Stimulated activated naive B cell treated with anti-CD40 and anti-IgM and Interleukin-4, amounts not matched to agents 10 μg/mL and 1 μg/mL and 100 μg/mL, for 72 hours (primary cell): ENCODE data around the gene SLC22A15.
A peak's percentile ranks its signal among the peaks of the same experiment; 100 is the strongest.
"Not testable (repeated sequence)": the region's sequence is repeated elsewhere in the genome, so short reads cannot be mapped to it uniquely, and the experiment has no call there.

Source experiments
- ATAC-seq, 2 donors: fragments of 150-1000 bp; cut with Tn5 transposase; replicated peaks; 2 replicates each; pipeline ENCODE4 v1.10.0; 2021; ENCODE audit warnings: moderate library complexity in 1 of 2
- DNase-seq: peaks from one replicate; pipeline ENCODE4 v3.0.0; 2021
- H3K27ac Mint-ChIP-seq: one replicate; pipeline ENCODE4 v1.8.0; 2022; ENCODE audit warnings: mild to moderate bottlenecking, mixed read lengths
- H3K27me3 Mint-ChIP-seq, 2 donors: one replicate each; pipeline ENCODE4 v1.8.0; 2022; ENCODE audit warnings: mixed read lengths in 2 of 2
- H3K36me3 Mint-ChIP-seq, 2 donors: one replicate each; pipeline ENCODE4 v1.8.0; 2022; ENCODE audit warnings: mixed read lengths in 2 of 2, mild to moderate bottlenecking in 1 of 2
- H3K4me1 Mint-ChIP-seq, 2 donors: one replicate each; pipeline ENCODE4 v1.8.0; 2022; ENCODE audit warnings: mixed read lengths in 2 of 2, mild to moderate bottlenecking in 1 of 2
- H3K4me3 Mint-ChIP-seq, 2 donors: one replicate each; pipeline ENCODE4 v1.8.0; 2022; ENCODE audit warnings: mild to moderate bottlenecking in 2 of 2, mixed read lengths in 2 of 2, moderate library complexity in 1 of 2
- H3K9me3 Mint-ChIP-seq, 2 donors: one replicate each; pipeline ENCODE4 v1.8.0; 2022; ENCODE audit warnings: mixed read lengths in 2 of 2, mild to moderate bottlenecking in 1 of 2

Gene SLC22A15

DNA sequence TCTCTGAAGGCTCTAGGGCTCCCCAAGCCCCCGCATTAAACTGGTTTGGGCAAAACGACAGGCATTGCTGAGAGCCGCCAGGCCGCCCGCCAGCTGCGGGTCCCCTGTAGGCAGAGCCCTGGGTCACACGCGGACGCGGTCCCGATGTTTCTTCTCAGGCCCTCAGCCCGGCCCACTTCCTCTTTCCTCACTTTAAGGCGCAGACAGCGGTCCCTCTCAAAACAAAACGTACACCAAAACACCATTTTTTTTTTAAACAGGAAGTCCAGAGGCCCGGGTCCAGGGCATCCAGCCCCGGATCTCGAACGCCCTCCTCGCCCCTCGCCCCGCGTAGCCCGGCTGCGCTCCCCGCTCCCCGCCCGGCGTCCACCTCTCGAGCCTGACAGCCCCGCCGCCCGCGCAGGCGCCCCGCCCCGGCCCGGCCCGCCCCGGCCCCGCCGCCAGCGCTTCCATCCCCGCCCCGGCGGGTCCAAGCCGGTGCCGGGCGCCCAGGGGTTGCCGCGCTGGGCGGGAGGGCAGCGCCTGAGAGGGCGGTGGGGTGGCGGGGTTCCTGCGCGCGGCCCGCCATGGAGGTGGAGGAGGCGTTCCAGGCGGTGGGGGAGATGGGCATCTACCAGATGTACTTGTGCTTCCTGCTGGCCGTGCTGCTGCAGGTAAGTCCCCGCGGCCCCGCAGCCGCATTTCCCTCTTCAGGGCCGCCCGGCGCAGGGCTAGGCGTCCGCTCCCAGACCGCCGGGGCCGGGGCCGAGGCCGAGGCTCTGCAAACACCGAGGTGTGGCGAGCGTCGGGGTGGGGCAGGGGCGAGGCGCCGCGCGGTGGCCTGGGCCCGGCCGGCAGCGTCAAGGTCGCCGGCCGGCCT is at the start of gene SLC22A15:
Gene SLC22A15 (plus strand): TSS at position 452 of the 859 bp plus-strand sequence. CDS start 115 bp downstream, at position 567.
- DNase-seq (peak; percentile 72), ATAC-seq (peak; percentile 94 to 96)
- H3K27me3 Mint-ChIP-seq: peaks cover 29 to 38% of the 10 kb centered on the region in 2 donors
- H3K4me3 Mint-ChIP-seq: peak within 1 kb of the TSS; percentile 91 to 94
- peaks cover 4 to 10% of the 10 kb centered on the region in 2 donors for H3K4me1 Mint-ChIP-seq
- no peaks in the 10 kb centered on the region for H3K36me3 Mint-ChIP-seq
- H3K9me3 Mint-ChIP-seq: no peaks in the 10 kb centered on the region
- peak within 1 kb of the TSS; percentile 93 for H3K27ac Mint-ChIP-seq

DNA sequence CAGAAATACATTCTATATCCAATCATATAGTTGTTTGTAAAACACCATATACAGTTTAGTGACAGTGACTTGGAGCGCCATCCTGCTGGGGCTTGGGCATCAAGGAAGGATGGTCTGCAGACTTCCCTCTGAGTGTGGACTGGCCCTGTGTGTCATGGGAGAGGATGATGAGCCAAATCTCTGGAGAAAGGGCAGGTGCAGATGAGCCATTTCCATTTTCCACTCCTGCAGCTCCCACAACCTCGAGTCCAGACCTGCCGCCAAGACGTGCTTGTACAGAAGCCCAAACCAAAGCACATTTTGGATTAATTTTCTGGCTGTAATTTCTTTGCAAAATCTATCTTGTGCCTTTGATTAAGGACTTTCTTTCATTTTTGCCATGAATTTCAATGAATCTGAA is 48.3 kb upstream of the SLC22A15 start:
- Mint-ChIP-seq H3K4me3 (no peak overlapping the region), H3K4me1 (peaks cover 11 to 24% of the 10 kb centered on the region in 2 donors), H3K36me3 (no peaks in the 10 kb centered on the region), H3K27me3 (no peaks in the 10 kb centered on the region), H3K9me3 (no peaks in the 10 kb centered on the region), H3K27ac (no peak overlapping the region)
- ATAC-seq: no peak
- DNase-seq: no peak

GRCh38 chr1:115929881-115930280 is 46.4 kb upstream of the SLC22A15 start:
- DNase-seq: no peak
- Mint-ChIP-seq H3K36me3 (no peaks in the 10 kb centered on the region), H3K9me3 (no peaks in the 10 kb centered on the region), H3K27me3 (no peaks in the 10 kb centered on the region), H3K4me1 (peaks cover under 1 to 6% of the 10 kb centered on the region in 2 donors), H3K4me3 (no peak overlapping the region), H3K27ac (no peak overlapping the region)
- no peak for ATAC-seq

- Mint-ChIP-seq H3K27ac (no peak overlapping the region), H3K4me3 (no peak overlapping the region), H3K36me3 (no peaks in the 10 kb centered on the region), H3K27me3 (peaks cover 0 to 6% of the 10 kb centered on the region in 2 donors), H3K9me3 (no peaks in the 10 kb centered on the region), H3K4me1 (no peaks in the 10 kb centered on the region)
- DNase-seq: no peak
- ATAC-seq: no peak
Observed at GRCh38 chr1:115933625-115934024, 42.7 kb upstream of the SLC22A15 start.

GRCh38 chr1:115939455-115939854 is 36.9 kb upstream of the SLC22A15 start:
- Mint-ChIP-seq H3K27me3 (peaks cover 0 to 10% of the 10 kb centered on the region in 2 donors), H3K27ac (no peak overlapping the region), H3K36me3 (no peaks in the 10 kb centered on the region), H3K4me3 (no peak overlapping the region), H3K4me1 (no peaks in the 10 kb centered on the region), H3K9me3 (peaks cover 0 to 4% of the 10 kb centered on the region in 2 donors)
- ATAC-seq: no peak
- no peak for DNase-seq

DNA sequence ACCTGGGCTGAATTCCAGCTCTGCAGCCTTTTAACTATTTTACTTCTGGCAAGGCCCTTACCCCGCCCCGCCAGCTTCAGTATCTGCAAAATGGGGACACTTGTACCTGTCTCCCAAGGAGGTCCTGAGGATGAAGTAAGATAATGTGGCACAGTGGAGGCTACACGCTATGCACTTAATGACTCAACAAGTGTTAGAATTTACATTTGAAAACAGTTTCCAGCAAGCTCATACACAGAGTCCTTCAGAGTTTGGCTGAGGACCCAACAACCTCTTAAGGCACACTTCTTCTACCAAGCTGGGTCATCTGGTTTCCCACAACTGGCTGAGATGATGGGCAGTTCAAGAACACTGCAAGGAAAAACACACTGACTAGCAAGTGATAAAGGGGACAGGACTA is 30.2 kb upstream of the SLC22A15 start:
- no peak for ATAC-seq
- Mint-ChIP-seq H3K36me3 (no peaks in the 10 kb centered on the region), H3K9me3 (no peaks in the 10 kb centered on the region), H3K4me1 (no peaks in the 10 kb centered on the region), H3K4me3 (no peak overlapping the region), H3K27me3 (peaks cover 10 to 15% of the 10 kb centered on the region in 2 donors), H3K27ac (no peak overlapping the region)
- no peak for DNase-seq

DNA sequence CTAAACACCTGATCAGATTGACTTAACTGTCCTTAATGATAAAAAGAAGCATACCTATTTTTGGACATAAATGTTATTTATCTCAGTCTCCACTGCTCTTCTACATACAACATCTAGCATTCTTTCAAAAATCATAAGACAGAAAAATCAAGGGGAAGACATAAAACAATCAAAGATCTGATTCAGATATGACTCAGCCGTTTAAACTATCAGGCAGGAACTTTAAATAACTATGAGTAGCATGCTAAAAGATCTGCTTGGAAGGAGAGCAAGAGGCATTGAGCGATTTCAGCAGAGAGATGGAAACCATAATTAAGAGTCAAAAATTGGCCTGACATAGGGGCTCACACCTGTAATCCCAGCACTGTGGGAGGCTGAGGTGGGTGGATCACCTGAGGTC is 27.2 kb upstream of the SLC22A15 start:
- no peak overlapping the region for H3K4me3 Mint-ChIP-seq

DNA sequence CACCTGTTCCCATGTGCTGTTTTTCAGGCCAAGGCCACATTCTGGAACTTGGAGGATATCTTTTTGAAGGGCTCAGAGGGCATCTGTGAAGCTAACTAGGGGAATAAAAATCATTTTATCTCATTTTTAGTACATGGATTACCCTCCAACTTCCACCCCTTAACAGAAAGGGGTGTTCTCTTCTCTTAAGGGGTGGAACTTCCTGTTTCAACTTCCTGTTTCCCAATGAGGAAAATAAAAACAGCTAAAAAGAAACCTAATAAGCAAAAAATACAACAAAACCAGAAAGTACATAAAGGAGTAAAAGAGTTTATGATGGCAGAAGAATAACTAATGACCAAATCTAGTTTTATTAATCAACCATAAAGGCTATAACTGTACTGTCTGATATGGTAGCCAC is 24.8 kb upstream of the SLC22A15 start:
- no peaks in the 10 kb centered on the region for H3K36me3 Mint-ChIP-seq
- no peak overlapping the region for H3K27ac Mint-ChIP-seq
- H3K27me3 Mint-ChIP-seq: peaks cover 11 to 12% of the 10 kb centered on the region in 2 donors
- ATAC-seq (no peak), DNase-seq (no peak)
- no peak overlapping the region for H3K4me3 Mint-ChIP-seq
- H3K4me1 Mint-ChIP-seq: peaks cover 0 to 2% of the 10 kb centered on the region in 2 donors
- no peaks in the 10 kb centered on the region for H3K9me3 Mint-ChIP-seq

More for the DNA sequence above, 27.2 kb upstream of the SLC22A15 start:
- H3K9me3 Mint-ChIP-seq: no peaks in the 10 kb centered on the region
- H3K27ac Mint-ChIP-seq: no peak overlapping the region
- H3K27me3 Mint-ChIP-seq: peaks cover 10 to 14% of the 10 kb centered on the region in 2 donors
- no peak for DNase-seq
- H3K4me1 Mint-ChIP-seq: peaks cover 0 to 2% of the 10 kb centered on the region in 2 donors
- H3K36me3 Mint-ChIP-seq: no peaks in the 10 kb centered on the region
- no peak for ATAC-seq

DNA sequence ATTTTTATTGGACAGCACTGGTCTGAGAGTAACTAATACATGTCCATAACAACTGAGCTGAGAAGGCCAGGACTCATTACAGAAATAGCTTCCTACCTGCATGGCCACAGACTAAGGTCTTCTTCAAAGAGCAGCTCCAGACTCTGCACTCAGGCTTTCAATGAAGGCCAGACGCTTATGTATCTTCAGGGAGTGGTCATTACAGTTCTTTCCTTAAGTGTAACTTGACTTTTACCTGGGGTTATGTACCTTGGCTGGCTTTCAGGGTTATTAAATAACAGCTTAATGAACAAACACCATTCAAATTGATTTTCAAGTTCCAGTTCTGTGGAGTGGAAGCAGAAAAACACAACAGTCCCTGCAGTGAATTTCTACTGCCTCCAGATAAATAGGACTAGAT is 23.8 kb upstream of the SLC22A15 start:
- H3K27me3 Mint-ChIP-seq: peaks cover 11 to 20% of the 10 kb centered on the region in 2 donors
- DNase-seq (no peak), ATAC-seq (no peak)
- peaks cover 0 to 2% of the 10 kb centered on the region in 2 donors for H3K4me1 Mint-ChIP-seq
- no peak overlapping the region for H3K4me3 Mint-ChIP-seq
- H3K36me3 Mint-ChIP-seq: no peaks in the 10 kb centered on the region
- no peak overlapping the region for H3K27ac Mint-ChIP-seq
- H3K9me3 Mint-ChIP-seq: no peaks in the 10 kb centered on the region

DNA sequence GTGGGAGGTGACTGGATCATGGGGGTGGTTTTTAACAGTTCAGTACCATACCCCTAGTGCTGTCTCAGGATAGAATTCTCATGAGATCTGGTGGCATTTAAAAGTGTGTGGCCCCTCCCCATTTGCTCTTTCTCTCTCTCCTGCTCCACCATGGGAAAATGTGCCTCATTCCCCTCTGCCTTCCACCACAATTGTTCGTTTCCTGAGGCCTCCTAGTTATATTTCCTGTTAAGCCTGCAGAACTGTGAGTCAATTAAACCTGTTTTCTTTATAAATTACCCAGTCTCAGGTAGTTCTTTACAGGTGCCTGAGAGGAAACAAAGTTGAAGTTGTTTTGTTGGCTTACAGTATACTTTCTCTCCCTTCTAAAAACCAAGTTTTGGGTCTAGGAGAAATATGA is 23.1 kb upstream of the SLC22A15 start:
- peaks cover 11 to 20% of the 10 kb centered on the region in 2 donors for H3K27me3 Mint-ChIP-seq
- no peaks in the 10 kb centered on the region for H3K9me3 Mint-ChIP-seq
- H3K27ac Mint-ChIP-seq: no peak overlapping the region
- no peaks in the 10 kb centered on the region for H3K36me3 Mint-ChIP-seq
- no peak for DNase-seq
- H3K4me1 Mint-ChIP-seq: peaks cover 0 to 2% of the 10 kb centered on the region in 2 donors
- H3K4me3 Mint-ChIP-seq: no peak overlapping the region
- no peak for ATAC-seq

DNA sequence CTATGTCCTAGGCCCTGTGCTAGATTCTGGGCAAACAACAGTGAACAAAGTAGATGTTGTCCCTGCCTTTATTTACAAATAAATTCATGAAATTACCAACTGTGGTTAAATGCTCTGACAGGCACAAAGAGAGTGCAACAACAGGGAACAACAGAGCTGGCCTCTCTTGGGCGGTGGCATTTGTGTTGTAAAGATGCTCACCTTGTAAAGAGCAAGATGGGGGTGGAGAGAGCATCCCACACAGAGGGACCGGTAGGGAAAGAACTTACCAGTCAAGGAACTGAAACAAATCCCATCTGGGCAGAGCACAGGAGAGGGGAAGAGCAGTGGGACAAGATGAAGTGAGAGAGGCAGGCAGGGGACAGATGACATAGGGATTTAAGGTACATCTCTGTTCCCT is 21.6 kb upstream of the SLC22A15 start:
- peaks cover 0 to 2% of the 10 kb centered on the region in 2 donors for H3K4me1 Mint-ChIP-seq
- ATAC-seq: no peak
- no peak overlapping the region for H3K27ac Mint-ChIP-seq
- H3K36me3 Mint-ChIP-seq: no peaks in the 10 kb centered on the region
- no peaks in the 10 kb centered on the region for H3K9me3 Mint-ChIP-seq
- peaks cover 6 to 15% of the 10 kb centered on the region in 2 donors for H3K27me3 Mint-ChIP-seq
- DNase-seq: no peak
- no peak overlapping the region for H3K4me3 Mint-ChIP-seq

GRCh38 chr1:115955228-115955627 is 21.1 kb upstream of the SLC22A15 start:
- no peak overlapping the region for H3K4me3 Mint-ChIP-seq
- no peaks in the 10 kb centered on the region for H3K9me3 Mint-ChIP-seq
- H3K36me3 Mint-ChIP-seq: no peaks in the 10 kb centered on the region
- ATAC-seq: no peak
- DNase-seq: no peak
- H3K27ac Mint-ChIP-seq: no peak overlapping the region
- peaks cover 0 to 2% of the 10 kb centered on the region in 2 donors for H3K4me1 Mint-ChIP-seq
- H3K27me3 Mint-ChIP-seq: peaks cover 6 to 15% of the 10 kb centered on the region in 2 donors

- ATAC-seq: no peak
- no peak overlapping the region for H3K27ac Mint-ChIP-seq
- H3K4me1 Mint-ChIP-seq: no peaks in the 10 kb centered on the region
- H3K27me3 Mint-ChIP-seq: peaks cover 27 to 35% of the 10 kb centered on the region in 2 donors
- H3K9me3 Mint-ChIP-seq: no peaks in the 10 kb centered on the region
- no peak for DNase-seq
- H3K4me3 Mint-ChIP-seq: no peak overlapping the region
- H3K36me3 Mint-ChIP-seq: no peaks in the 10 kb centered on the region
Observed at GRCh38 chr1:115958866-115959265, 17.4 kb upstream of the SLC22A15 start.

- no peak overlapping the region for H3K27ac Mint-ChIP-seq
- ATAC-seq (peak in 1 of 2 donors; percentile 33), DNase-seq (no peak)
- no peaks in the 10 kb centered on the region for H3K9me3 Mint-ChIP-seq
- H3K36me3 Mint-ChIP-seq: no peaks in the 10 kb centered on the region
- no peaks in the 10 kb centered on the region for H3K4me1 Mint-ChIP-seq
- peaks cover 31 to 62% of the 10 kb centered on the region in 2 donors for H3K27me3 Mint-ChIP-seq
- H3K4me3 Mint-ChIP-seq: no peak overlapping the region
Observed at GRCh38 chr1:115969509-115969908, 6.8 kb upstream of the SLC22A15 start.

DNA sequence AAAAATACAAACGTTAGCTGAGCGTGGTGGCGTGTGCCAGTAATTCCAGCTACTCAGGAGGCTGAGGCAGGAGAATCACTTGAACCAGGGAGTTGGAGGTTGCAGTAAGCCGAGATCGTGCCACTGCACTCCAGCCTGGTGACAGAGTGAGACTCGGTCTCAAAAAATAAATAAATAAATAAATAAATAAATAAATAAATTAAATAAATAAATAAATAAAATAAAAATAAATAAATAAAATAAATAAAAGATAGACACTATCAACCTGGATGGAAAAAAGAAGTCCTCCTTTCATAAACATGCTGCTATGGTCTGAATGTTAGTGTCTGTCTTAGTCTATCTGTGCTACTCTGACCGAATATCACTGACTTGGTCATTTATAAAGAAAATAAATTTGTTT is 4.5 kb upstream of the SLC22A15 start:
- not testable (repeated sequence) for H3K4me1 Mint-ChIP-seq, H3K27ac Mint-ChIP-seq, H3K4me3 Mint-ChIP-seq, DNase-seq, H3K9me3 Mint-ChIP-seq, ATAC-seq, H3K36me3 Mint-ChIP-seq
- H3K27me3 Mint-ChIP-seq: peaks cover 22 to 50% of the 10 kb centered on the region in 2 donors
